Progenitor cell of endocrine pancreas (in vitro differentiated cells): ENCODE measurements around the gene TRIM49D1. TPM values are rescaled to one million over a fixed set of nuclear protein-coding genes. Genes with fewer than 3 reads are reported as not detected.

Source experiments
- total RNA-seq: library from RNA; stranded (reverse); gene quantifications from 2 replicates; pipeline ENCODE4 v1.2.1, GENCODE V29; 2021

The TRIM49D1 gene
- total RNA-seq, 1 donor from 2014 or later: not detected

Other genes starting within 250 kb of the TRIM49D1 start
- not detected in 2 replicates for gene TRIM77, start 211.9 kb downstream of the TRIM49D1 start, total RNA-seq
- not detected in 2 replicates for gene TRIM49, start 113.7 kb downstream of the TRIM49D1 start, total RNA-seq
- gene TRIM64B, start 43.8 kb downstream of the TRIM49D1 start, total RNA-seq: not detected in 2 replicates
- not detected in 2 replicates for gene TRIM49D2, start 1.8 kb upstream of the TRIM49D1 start, total RNA-seq
- gene TRIM64, start 43.8 kb upstream of the TRIM49D1 start, total RNA-seq: not detected in 2 replicates
- gene TRIM49C, start 108.9 kb upstream of the TRIM49D1 start, total RNA-seq: not detected in 2 replicates
- gene UBTFL1, start 163.7 kb upstream of the TRIM49D1 start, total RNA-seq: not detected in 2 replicates
- 5.5 and 6.4 TPM in 2 replicates for gene NAALAD2, start 212.4 kb upstream of the TRIM49D1 start, total RNA-seq